CD14-positive monocyte (primary cell): ENCODE results near the gene ADAMTSL3. TPM values are rescaled to one million over a fixed set of nuclear protein-coding genes. Genes with fewer than 3 reads are reported as not detected.

Source experiments
- DNase-seq, 3 donors: peaks; one replicate each; pipeline ENCODE4 v3.0.0-alpha.2; 2011 to 2022
- H2AFZ ChIP-seq: 2 replicates; pipeline ENCODE4 v1.6.0; 2012; ENCODE audit warnings: mild to moderate bottlenecking, low read depth, low read length, inconsistent platforms; ENCODE audit not compliant: insufficient read depth, poor library complexity, severe bottlenecking
- H3K27ac ChIP-seq, 2 donors: 1 replicate in 1 of 2; 2 replicates in 1 of 2; pipeline ENCODE4 v1.5.1; 2012 to 2013; ENCODE audit warnings: low read length in 2 of 2, control low read depth in 1 of 2, inconsistent platforms in 1 of 2, low read depth in 1 of 2, mild to moderate bottlenecking in 1 of 2
- H3K27me3 ChIP-seq, 2 donors: one replicate each; pipeline versions ENCODE4 v1.6.0 to v1.6.1; 2011 to 2013; ENCODE audit warnings: low read length in 2 of 2; ENCODE audit not compliant: control insufficient read depth in 2 of 2, insufficient read depth in 2 of 2
- H3K36me3 ChIP-seq, 2 donors: replicated peaks in 1 of 2; 1 replicate in 1 of 2; 2 replicates in 1 of 2; pipeline versions ENCODE4 v1.5.1 to v1.6.1; 2012 to 2013; ENCODE audit warnings: low read length in 2 of 2, control low read depth in 1 of 2, inconsistent platforms in 1 of 2, mild to moderate bottlenecking in 1 of 2; ENCODE audit not compliant: insufficient read depth in 2 of 2, control insufficient read depth in 1 of 2
- H3K4me1 ChIP-seq, 2 donors: 1 replicate in 1 of 2; 2 replicates in 1 of 2; pipeline versions ENCODE4 v1.5.1 to v1.6.1; 2012 to 2013; ENCODE audit warnings: low read length in 2 of 2, control low read depth in 1 of 2, inconsistent platforms in 1 of 2, mild to moderate bottlenecking in 1 of 2, moderate library complexity in 1 of 2; ENCODE audit not compliant: insufficient read depth in 2 of 2, control insufficient read depth in 1 of 2
- H3K4me2 ChIP-seq: replicated peaks from 2 replicates; pipeline ENCODE3; 2012; ENCODE audit warnings: low read length, moderate library complexity, mild to moderate bottlenecking; ENCODE audit not compliant: poor library complexity, severe bottlenecking; ENCODE audit errors: extremely low read depth
- H3K4me3 ChIP-seq, 3 experiments: fragments of 200-600 bp in 1 of 3; sonication (generic) in 1 of 3; replicated peaks in 1 of 3; 1 replicate in 2 of 3; 2 replicates in 1 of 3; pipeline ENCODE4 v1.5.1; 2011 to 2013; ENCODE audit warnings: low read length in 3 of 3, mild to moderate bottlenecking in 3 of 3, control low read depth in 2 of 3, low read depth in 2 of 3, inconsistent platforms in 1 of 3, moderate library complexity in 1 of 3
- H3K79me2 ChIP-seq: 2 replicates; pipeline ENCODE4 v1.6.0; 2012; ENCODE audit warnings: mild to moderate bottlenecking, control low read depth, inconsistent platforms, low read length, moderate library complexity; ENCODE audit not compliant: insufficient read depth
- H3K9ac ChIP-seq: 2 replicates; pipeline ENCODE4 v1.6.0; 2017; ENCODE audit warnings: low read length, mild to moderate bottlenecking; ENCODE audit not compliant: insufficient read depth, poor library complexity, severe bottlenecking
- H3K9me3 ChIP-seq, 2 donors: replicated peaks in 1 of 2; 1 replicate in 1 of 2; 2 replicates in 1 of 2; pipeline versions ENCODE4 v1.5.1 to v1.6.1; 2012 to 2013; ENCODE audit warnings: low read length in 2 of 2, control low read depth in 1 of 2; ENCODE audit not compliant: control insufficient read depth in 1 of 2, insufficient read depth in 1 of 2
- H4K20me1 ChIP-seq: 2 replicates; pipeline ENCODE4 v1.6.0; 2012; ENCODE audit warnings: mild to moderate bottlenecking, low read length, control low read depth, moderate library complexity; ENCODE audit not compliant: insufficient read depth
- H3K27ac Mint-ChIP-seq, 7 donors: one replicate each; pipeline ENCODE4 v1.8.0; 2020; ENCODE audit warnings: mild to moderate bottlenecking in 7 of 7, mixed read lengths in 7 of 7, moderate library complexity in 6 of 7, inconsistent platforms in 2 of 7
- H3K27me3 Mint-ChIP-seq, 3 donors: one replicate each; pipeline ENCODE4 v1.8.0; 2021 to 2022; ENCODE audit warnings: low read depth in 3 of 3, mild to moderate bottlenecking in 3 of 3, mixed read lengths in 3 of 3, moderate library complexity in 3 of 3, inconsistent platforms in 1 of 3
- H3K36me3 Mint-ChIP-seq, 2 donors: one replicate each; pipeline ENCODE4 v1.8.0; 2020; ENCODE audit warnings: mixed read lengths in 2 of 2, inconsistent platforms in 1 of 2, mild to moderate bottlenecking in 1 of 2
- H3K4me1 Mint-ChIP-seq: one replicate; pipeline ENCODE4 v1.8.0; 2020; ENCODE audit warnings: mild to moderate bottlenecking, mixed read lengths
- H3K4me3 Mint-ChIP-seq, 2 donors: one replicate each; pipeline ENCODE4 v1.8.0; 2020; ENCODE audit warnings: mild to moderate bottlenecking in 2 of 2, mixed read lengths in 2 of 2, moderate library complexity in 1 of 2
- H3K9me3 Mint-ChIP-seq, 7 donors: one replicate each; pipeline ENCODE4 v1.8.0; 2020 to 2022; ENCODE audit warnings: mixed read lengths in 7 of 7, mild to moderate bottlenecking in 6 of 7, moderate library complexity in 6 of 7, inconsistent platforms in 2 of 7
- WGBS: methylation state at CpG from one replicate; pipeline ENCODE4 v1.1.5; 2013; ENCODE audit warnings: missing lambda C conversion rate; ENCODE audit not compliant: insufficient coverage; 5-methylcytosine and 5-hydroxymethylcytosine counted together
- intact Hi-C, 2 donors: fragments of 100-400 bp; cut with micrococcal nuclease; formaldehyde crosslinking; loops; one replicate each; pipeline versions ENCODE4 v1.15.0 to v1.15.1; 2023
- polyA plus RNA-seq, 3 donors: library from polyadenylated mRNA; depleted of rRNA in 1 of 3; unstranded in 2 of 3; stranded (reverse) in 1 of 3; fragments of 300-500 nt in 2 of 3; fragments of >200 nt in 1 of 3; fragmentation: Illumina TruSeq in 2 of 3; gene quantifications; 1 replicate in 2 of 3; 2 replicates in 1 of 3; pipeline ENCODE4 v1.2.3, GENCODE V29; 2012 to 2021
- TF ChIP-seq, protein P1 (sequence below): fragments of 200-600 bp; IDR thresholded peaks from one replicate; pipeline ENCODE4 v1.8.0; 2022; ENCODE audit warnings: antibody characterized with exemption, mild to moderate bottlenecking

The ADAMTSL3 gene
- polyA plus RNA-seq, 3 donors = not detected

DNA sequence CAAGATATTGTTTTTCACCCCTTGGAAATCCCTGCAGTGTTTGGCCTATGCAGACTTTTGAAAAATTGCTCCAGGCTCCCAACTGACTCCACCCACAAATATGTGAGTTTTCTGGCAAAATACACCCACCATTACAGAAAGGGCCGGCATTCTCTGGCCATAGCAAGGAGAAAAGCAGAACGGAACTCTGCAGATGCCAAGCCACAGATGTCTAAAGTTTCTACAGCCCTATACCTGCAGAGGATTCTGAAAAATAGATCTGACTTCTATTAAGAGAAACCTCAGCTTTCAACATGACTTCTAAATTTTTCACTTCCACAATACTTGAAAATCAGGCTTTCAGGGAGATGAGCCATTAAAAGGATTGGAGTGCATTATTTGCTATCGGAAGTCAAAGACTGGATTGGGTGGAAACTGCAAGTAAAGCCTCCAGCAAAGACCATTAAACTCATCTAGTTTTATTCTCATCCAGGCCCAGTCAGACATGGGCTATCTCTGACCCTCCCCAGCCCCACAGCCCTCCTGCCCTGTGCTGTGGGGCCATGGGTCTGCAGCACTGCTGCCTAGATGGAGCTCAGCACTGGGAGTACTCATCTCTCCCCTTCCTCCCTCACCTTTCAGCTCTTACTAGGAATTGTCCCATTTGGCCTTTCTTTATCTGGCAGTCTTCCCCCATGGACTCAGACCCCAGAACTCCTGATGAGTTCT lies 338.6 kb downstream of the ADAMTSL3 start:
- no peak overlapping the region for H3K27ac Mint-ChIP-seq
- no peaks in the 10 kb centered on the region for H3K9me3 ChIP-seq
- no peaks in the 10 kb centered on the region for H3K36me3 ChIP-seq
- no peaks in the 10 kb centered on the region for H3K36me3 Mint-ChIP-seq
- DNase-seq = no peak
- WGBS = 100% methylated on average over 2 of the region's 3 CpGs
- H3K79me2 ChIP-seq = no peaks in the 10 kb centered on the region
- no peaks in the 10 kb centered on the region for H3K4me1 ChIP-seq
- H2AFZ ChIP-seq = no peak overlapping the region
- TF ChIP-seq, protein P1, sequence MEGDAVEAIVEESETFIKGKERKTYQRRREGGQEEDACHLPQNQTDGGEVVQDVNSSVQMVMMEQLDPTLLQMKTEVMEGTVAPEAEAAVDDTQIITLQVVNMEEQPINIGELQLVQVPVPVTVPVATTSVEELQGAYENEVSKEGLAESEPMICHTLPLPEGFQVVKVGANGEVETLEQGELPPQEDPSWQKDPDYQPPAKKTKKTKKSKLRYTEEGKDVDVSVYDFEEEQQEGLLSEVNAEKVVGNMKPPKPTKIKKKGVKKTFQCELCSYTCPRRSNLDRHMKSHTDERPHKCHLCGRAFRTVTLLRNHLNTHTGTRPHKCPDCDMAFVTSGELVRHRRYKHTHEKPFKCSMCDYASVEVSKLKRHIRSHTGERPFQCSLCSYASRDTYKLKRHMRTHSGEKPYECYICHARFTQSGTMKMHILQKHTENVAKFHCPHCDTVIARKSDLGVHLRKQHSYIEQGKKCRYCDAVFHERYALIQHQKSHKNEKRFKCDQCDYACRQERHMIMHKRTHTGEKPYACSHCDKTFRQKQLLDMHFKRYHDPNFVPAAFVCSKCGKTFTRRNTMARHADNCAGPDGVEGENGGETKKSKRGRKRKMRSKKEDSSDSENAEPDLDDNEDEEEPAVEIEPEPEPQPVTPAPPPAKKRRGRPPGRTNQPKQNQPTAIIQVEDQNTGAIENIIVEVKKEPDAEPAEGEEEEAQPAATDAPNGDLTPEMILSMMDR = no peak
- no peak overlapping the region for H3K9ac ChIP-seq
- no peaks in the 10 kb centered on the region for H3K27me3 ChIP-seq
- no peak overlapping the region for H3K4me3 ChIP-seq
- H3K4me2 ChIP-seq = no peak overlapping the region
- H4K20me1 ChIP-seq = no peaks in the 10 kb centered on the region
- H3K9me3 Mint-ChIP-seq = peaks cover 0 to 1% (median 0%) of the 10 kb centered on the region in 7 donors
- no peaks in the 10 kb centered on the region for H3K4me1 Mint-ChIP-seq
- H3K27me3 Mint-ChIP-seq = peaks cover 0 to 11% (median 5%) of the 10 kb centered on the region in 3 donors
- intact Hi-C loops = no loop called here
- H3K27ac ChIP-seq = no peak overlapping the region
- no peak overlapping the region for H3K4me3 Mint-ChIP-seq

DNA sequence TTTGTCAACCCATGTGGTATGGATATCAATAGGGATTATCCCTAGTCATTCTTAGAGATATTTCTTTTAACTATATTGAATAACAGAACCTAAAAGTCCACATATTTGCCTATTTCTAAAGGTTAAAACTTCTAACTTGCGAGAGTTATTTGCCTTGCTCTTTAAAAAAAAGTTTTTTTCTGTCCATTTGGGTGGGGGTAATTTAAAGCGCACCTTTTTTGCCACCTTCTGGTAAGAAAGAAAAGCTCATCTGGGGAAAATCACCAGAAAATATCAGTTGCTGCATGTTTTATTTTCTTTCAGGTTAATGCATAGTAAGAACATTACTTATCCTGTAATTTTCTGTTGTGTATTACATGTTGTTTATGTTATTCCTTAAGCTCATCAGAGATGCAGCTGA lies 339.7 kb downstream of the ADAMTSL3 start:
- Histone ChIP-seq H3K27me3 (no peaks in the 10 kb centered on the region), H4K20me1 (no peaks in the 10 kb centered on the region), H3K4me2 (no peak overlapping the region), H3K9me3 (no peaks in the 10 kb centered on the region), H2AFZ (no peak overlapping the region), H3K4me3 (no peak overlapping the region), H3K27ac (no peak overlapping the region), H3K9ac (no peak overlapping the region), H3K4me1 (no peaks in the 10 kb centered on the region), H3K79me2 (no peaks in the 10 kb centered on the region), H3K36me3 (no peaks in the 10 kb centered on the region)
- DNase-seq = no peak
- TF ChIP-seq, protein P1 = no peak
- Mint-ChIP-seq H3K9me3 (peaks cover 0 to 1% (median 0%) of the 10 kb centered on the region in 7 donors), H3K27me3 (peaks cover 0 to 11% (median 8%) of the 10 kb centered on the region in 3 donors), H3K4me1 (no peaks in the 10 kb centered on the region), H3K36me3 (no peaks in the 10 kb centered on the region), H3K4me3 (no peak overlapping the region), H3K27ac (no peak overlapping the region)
- no CpG with 5 or more reads among the region's 2 CpGs for WGBS
- intact Hi-C loops = no loop called here
